ENCODE measurements around the gene PDE4D.

- TF ChIP-seq CTCF (IDR thresholded peaks at IDR 0.05) (no peak), EZH2 (IDR thresholded peaks at IDR 0.05; ENCODE audit: borderline replicate concordance, insufficient read depth, low read depth, low read length, poor library complexity, severe bottlenecking) (no peak)
Observed at GRCh38 chr5:59755476-59755875, 138.1 kb downstream of the PDE4D start.
